Spleen (tissue), 7 donors: Measurements from ENCODE around the gene BBS9.

Source experiments
- POLR2A ChIP-seq, 3 donors: fragments of 450-650 bp; IDR thresholded peaks; one replicate each; pipeline ENCODE4 v1.5.1; 2017; ENCODE audit warnings: antibody characterized with exemption in 3 of 3, mild to moderate bottlenecking in 1 of 3
- POLR2AphosphoS5 ChIP-seq, 3 donors: sonication (generic); formaldehyde crosslinking; IDR thresholded peaks; one replicate each; pipeline ENCODE4 v1.5.1; 2017; ENCODE audit warnings: antibody characterized with exemption in 3 of 3
- TF ChIP-seq, protein P1 (sequence below), 11 experiments: fragments of 200-600 bp in 7 of 11; fragments of 450-650 bp in 4 of 11; sonication (generic) in 4 of 11; IDR thresholded peaks in 8 of 11; conservative IDR thresholded peaks in 3 of 11; 1 replicate in 7 of 11; 2 replicates in 4 of 11; pipeline versions ENCODE4 v1.4.0 to v1.8.0; 2016 to 2021; ENCODE audit warnings: antibody characterized with exemption in 11 of 11, inconsistent platforms in 4 of 11, mild to moderate bottlenecking in 1 of 11
- donor health status: DM: no; HTN: no; CAD: no; lungs with moderate emphysema.
- donor health status: DM: no; HTN: no; CAD: no.
- donor health status: DM: no; HTN: no; CAD: no.

DNA sequence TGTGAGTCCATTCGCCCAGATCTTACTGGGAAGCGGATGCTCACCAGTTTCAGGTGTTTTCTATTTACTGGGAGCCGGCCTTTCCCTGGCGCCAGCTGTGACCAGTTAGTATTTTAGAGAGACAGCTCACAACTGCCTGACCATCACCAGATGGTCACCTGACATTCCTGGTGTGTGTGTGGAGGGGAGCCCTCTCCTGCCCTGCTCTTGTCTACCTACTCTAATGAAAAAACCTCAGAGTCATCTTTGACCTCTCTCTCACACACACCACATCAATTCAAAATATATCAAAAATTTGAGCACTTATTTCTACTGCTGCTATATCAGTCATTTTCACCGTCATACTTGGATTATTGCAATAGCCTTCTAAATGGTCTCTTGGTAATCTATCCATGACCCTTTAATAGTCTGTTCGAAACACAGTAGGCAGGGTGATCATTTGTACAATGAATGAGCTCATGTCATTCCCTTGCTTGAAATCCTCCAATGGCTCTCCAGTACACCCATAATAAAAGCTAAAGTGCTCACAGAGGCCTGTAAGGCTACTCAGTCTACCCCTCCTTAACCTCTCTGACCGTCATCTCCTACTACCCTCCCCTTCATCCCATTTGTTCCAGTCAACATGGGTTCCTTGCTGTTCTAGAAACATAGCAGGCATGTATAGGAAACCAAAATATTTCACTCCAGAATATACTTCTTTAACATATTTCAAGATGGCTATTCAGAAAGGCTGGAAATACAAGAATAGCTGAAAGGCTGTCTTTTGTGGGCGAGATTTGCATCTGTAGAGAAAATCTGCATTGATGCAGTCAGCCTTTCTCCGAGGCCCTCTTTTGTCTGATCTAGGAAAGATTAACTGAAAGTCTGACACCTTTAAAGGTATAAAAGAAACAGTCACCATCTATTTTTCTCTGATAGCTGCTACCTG is 49.3 kb upstream of the BBS9 start:
- TF ChIP-seq, protein P1, sequence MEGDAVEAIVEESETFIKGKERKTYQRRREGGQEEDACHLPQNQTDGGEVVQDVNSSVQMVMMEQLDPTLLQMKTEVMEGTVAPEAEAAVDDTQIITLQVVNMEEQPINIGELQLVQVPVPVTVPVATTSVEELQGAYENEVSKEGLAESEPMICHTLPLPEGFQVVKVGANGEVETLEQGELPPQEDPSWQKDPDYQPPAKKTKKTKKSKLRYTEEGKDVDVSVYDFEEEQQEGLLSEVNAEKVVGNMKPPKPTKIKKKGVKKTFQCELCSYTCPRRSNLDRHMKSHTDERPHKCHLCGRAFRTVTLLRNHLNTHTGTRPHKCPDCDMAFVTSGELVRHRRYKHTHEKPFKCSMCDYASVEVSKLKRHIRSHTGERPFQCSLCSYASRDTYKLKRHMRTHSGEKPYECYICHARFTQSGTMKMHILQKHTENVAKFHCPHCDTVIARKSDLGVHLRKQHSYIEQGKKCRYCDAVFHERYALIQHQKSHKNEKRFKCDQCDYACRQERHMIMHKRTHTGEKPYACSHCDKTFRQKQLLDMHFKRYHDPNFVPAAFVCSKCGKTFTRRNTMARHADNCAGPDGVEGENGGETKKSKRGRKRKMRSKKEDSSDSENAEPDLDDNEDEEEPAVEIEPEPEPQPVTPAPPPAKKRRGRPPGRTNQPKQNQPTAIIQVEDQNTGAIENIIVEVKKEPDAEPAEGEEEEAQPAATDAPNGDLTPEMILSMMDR (IDR thresholded peaks at IDR 0.05 in 8 of 11, conservative IDR thresholded peaks at IDR 0.05 in 3 of 11) = no peak
- TF ChIP-seq POLR2A (IDR thresholded peaks at IDR 0.05) = no peak
- no peak for TF ChIP-seq POLR2AphosphoS5 (IDR thresholded peaks at IDR 0.05)
